ENCODE measurements around the gene PRKCE. TPM values are rescaled to one million over a fixed set of nuclear protein-coding genes. Genes with fewer than 3 reads are reported as not detected.

PRKCE gene
- total RNA-seq, 1 experiment from 2014 or later, result 1.3 TPM

GRCh38 chr2:45901468-45902032 lies 250.1 kb downstream of the PRKCE start:
- no peak overlapping the region for H3K4me3 Mint-ChIP-seq
- Histone ChIP-seq H3K4ac (ENCODE audit: low read depth, low read length) (no peak overlapping the region), H3K9me3 (ENCODE audit: control insufficient read depth, low read depth, low read length) (no peaks in the 10 kb centered on the region)

More at GRCh38 chr2:45901468-45902032, 250.1 kb downstream of the PRKCE start:
- H2BK120ac ChIP-seq (ENCODE audit: low read depth, low read length, poor library complexity, severe bottlenecking), result no peak overlapping the region
- no peak overlapping the region for H3K18ac ChIP-seq (ENCODE audit: insufficient read length, low read depth, low read length)
- H2BK5ac ChIP-seq (ENCODE audit: insufficient read length, low read length), result no peak overlapping the region
- no peak overlapping the region for H3K4me2 ChIP-seq (ENCODE audit: insufficient read depth, insufficient read length, low read length)
- H2BK12ac ChIP-seq (ENCODE audit: insufficient read length, low read depth, low read length), result no peak overlapping the region
- H4K20me1 ChIP-seq (ENCODE audit: control insufficient read depth, insufficient read depth, insufficient read length), result no peaks in the 10 kb centered on the region
- Mint-ChIP-seq H3K9me3 (no peaks in the 10 kb centered on the region), H3K4me1 (peaks cover 0 to 4% of the 10 kb centered on the region in 2 experiments; a peak in 2 of 4 replicates), H3K27me3 (ENCODE audit: low read depth) (no peaks in the 10 kb centered on the region), H3K36me3 (ENCODE audit: insufficient read depth in 1 of 3, low read depth in 3 of 3) (no peaks in the 10 kb centered on the region), H3K27ac (no peak overlapping the region)
- WGBS (ENCODE audit: extremely low coverage, insufficient read length, low lambda C conversion rate), result no CpG with 5 or more reads among the region's 7 CpGs
- H3K27ac ChIP-seq (ENCODE audit: insufficient read length, low read depth, low read length), result no peak overlapping the region
- no peak overlapping the region for H3K23ac ChIP-seq (ENCODE audit: insufficient read length, low read depth, low read length)
- no peak overlapping the region for H2AK5ac ChIP-seq (ENCODE audit: insufficient read length, low read length)
- TF ChIP-seq CTCF (conservative IDR thresholded peaks at IDR 0.05), result no peak
- H2BK20ac ChIP-seq (ENCODE audit: low read depth, low read length, poor library complexity, severe bottlenecking), result no peak overlapping the region
- H2BK15ac ChIP-seq (ENCODE audit: low read depth, low read length), result no peak overlapping the region
- no peak overlapping the region for H3K14ac ChIP-seq (ENCODE audit: insufficient read depth, low read length)
- no peaks in the 10 kb centered on the region for H3K27me3 ChIP-seq (ENCODE audit: insufficient read depth, low read length)
- no peak overlapping the region for H3T11ph ChIP-seq (ENCODE audit: low read length)
- no peaks in the 10 kb centered on the region for H3K23me2 ChIP-seq (ENCODE audit: insufficient read length, low read depth, low read length, poor library complexity, severe bottlenecking)
- H4K8ac ChIP-seq (replicated peaks; ENCODE audit: insufficient read length, low read depth, low read length), result no peak overlapping the region
- H3K4me1 ChIP-seq (ENCODE audit: insufficient read depth, low read length), result no peaks in the 10 kb centered on the region
- H3K79me1 ChIP-seq (ENCODE audit: insufficient read depth, low read depth, low read length, poor library complexity, severe bottlenecking), result no peaks in the 10 kb centered on the region
- H4K91ac ChIP-seq (ENCODE audit: insufficient read length, low read depth, low read length), result no peak overlapping the region
- H4K5ac ChIP-seq (ENCODE audit: insufficient read length, low read depth, low read length), result no peak overlapping the region
- no peak overlapping the region for H3K9ac ChIP-seq (ENCODE audit: extremely low read depth, insufficient read length, low read length)
- DNase-seq, result no peak
- no peaks in the 10 kb centered on the region for H3K79me2 ChIP-seq (ENCODE audit: insufficient read depth, low read length)
- H2AFZ ChIP-seq (ENCODE audit: low read length), result no peak overlapping the region
- H3K56ac ChIP-seq (ENCODE audit: insufficient read length, low read depth, low read length), result no peak overlapping the region
